Thoracic aorta (tissue), 2 donors: ENCODE results near the gene TMEM62. TPM values are rescaled to one million over a fixed set of nuclear protein-coding genes. Genes with fewer than 3 reads are reported as not detected.
"Not testable (repeated sequence)": the region's sequence is repeated elsewhere in the genome, so short reads cannot be mapped to it uniquely, and the experiment has no call there.

Experiments used
- ATAC-seq: fragments of 150-250 bp; one replicate; pipeline ENCODE4 v1.8.0; 2017; ENCODE audit warnings: low read depth; ENCODE audit not compliant: insufficient number of reproducible peaks, low FRiP score
- DNase-seq: peaks from one replicate; pipeline ENCODE4 v3.0.0-alpha.2; 2020; ENCODE audit warnings: low spot score
- H3K27ac ChIP-seq, 2 donors: fragments of 200-600 bp; sonication (generic); 1 replicate in 1 of 2; 2 replicates in 1 of 2; pipeline ENCODE4 v1.5.1; 2016; ENCODE audit warnings: mild to moderate bottlenecking in 2 of 2, moderate library complexity in 2 of 2
- H3K27me3 ChIP-seq: fragments of 200-600 bp; sonication (generic); replicated peaks from 2 replicates; pipeline ENCODE4 v1.6.0; 2016; ENCODE audit warnings: mild to moderate bottlenecking; ENCODE audit not compliant: insufficient read depth
- H3K36me3 ChIP-seq: fragments of 200-600 bp; sonication (generic); one replicate; pipeline ENCODE4 v1.5.1; 2016
- H3K4me1 ChIP-seq, 2 donors: fragments of 200-600 bp; sonication (generic); 1 replicate in 1 of 2; 2 replicates in 1 of 2; pipeline versions ENCODE4 v1.5.1 to v1.6.0; 2016; ENCODE audit warnings: low read depth in 2 of 2, mild to moderate bottlenecking in 1 of 2; ENCODE audit not compliant: control insufficient read depth in 1 of 2
- H3K4me3 ChIP-seq: fragments of 200-600 bp; sonication (generic); 2 replicates; pipeline ENCODE4 v1.5.1; 2016; ENCODE audit warnings: mild to moderate bottlenecking
- H3K9me3 ChIP-seq: fragments of 200-600 bp; sonication (generic); 2 replicates; pipeline ENCODE4 v1.5.1; 2016
- total RNA-seq, 2 donors: library from RNA; depleted of rRNA; stranded (reverse); fragments of >200 nt; gene quantifications; one replicate each; pipeline versions ENCODE4 v1.1.0 to v1.2.3, GENCODE V29; 2016
- TF ChIP-seq, protein P1 (sequence below): fragments of 200-600 bp; sonication (generic); IDR thresholded peaks from one replicate; pipeline ENCODE4 v1.5.1; 2019; ENCODE audit warnings: antibody characterized with exemption

The TMEM62 gene
- total RNA-seq, 2 donors from 2014 or later = 22.5 to 51.1 TPM

DNA sequence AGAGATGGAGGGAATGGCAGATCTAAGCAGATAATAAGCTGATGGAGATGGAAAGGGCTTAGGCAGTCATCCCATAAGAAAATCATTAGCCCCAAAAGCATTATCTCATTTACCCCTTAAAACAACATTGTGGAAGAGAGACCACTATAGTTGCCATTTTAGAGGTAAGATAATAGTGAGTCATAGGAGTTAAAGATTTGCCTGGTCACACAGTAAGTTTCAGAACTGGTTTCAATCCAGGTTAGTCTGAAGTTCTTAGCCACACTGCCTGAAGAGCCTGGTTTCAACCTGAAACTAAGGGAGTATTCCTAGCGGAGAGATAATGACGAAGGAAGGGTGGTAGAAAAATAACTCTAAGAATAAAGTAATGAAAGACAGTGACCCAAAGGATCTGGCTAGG lies 14.6 kb upstream of the TMEM62 start:
- Histone ChIP-seq H3K36me3 (no peaks in the 10 kb centered on the region), H3K4me1 (peaks cover 0 to 7% of the 10 kb centered on the region in 2 donors), H3K9me3 (no peaks in the 10 kb centered on the region), H3K27ac (no peak overlapping the region), H3K27me3 (no peaks in the 10 kb centered on the region), H3K4me3 (no peak overlapping the region)
- DNase-seq = no peak
- TF ChIP-seq, protein P1, sequence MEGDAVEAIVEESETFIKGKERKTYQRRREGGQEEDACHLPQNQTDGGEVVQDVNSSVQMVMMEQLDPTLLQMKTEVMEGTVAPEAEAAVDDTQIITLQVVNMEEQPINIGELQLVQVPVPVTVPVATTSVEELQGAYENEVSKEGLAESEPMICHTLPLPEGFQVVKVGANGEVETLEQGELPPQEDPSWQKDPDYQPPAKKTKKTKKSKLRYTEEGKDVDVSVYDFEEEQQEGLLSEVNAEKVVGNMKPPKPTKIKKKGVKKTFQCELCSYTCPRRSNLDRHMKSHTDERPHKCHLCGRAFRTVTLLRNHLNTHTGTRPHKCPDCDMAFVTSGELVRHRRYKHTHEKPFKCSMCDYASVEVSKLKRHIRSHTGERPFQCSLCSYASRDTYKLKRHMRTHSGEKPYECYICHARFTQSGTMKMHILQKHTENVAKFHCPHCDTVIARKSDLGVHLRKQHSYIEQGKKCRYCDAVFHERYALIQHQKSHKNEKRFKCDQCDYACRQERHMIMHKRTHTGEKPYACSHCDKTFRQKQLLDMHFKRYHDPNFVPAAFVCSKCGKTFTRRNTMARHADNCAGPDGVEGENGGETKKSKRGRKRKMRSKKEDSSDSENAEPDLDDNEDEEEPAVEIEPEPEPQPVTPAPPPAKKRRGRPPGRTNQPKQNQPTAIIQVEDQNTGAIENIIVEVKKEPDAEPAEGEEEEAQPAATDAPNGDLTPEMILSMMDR = no peak
- ATAC-seq = no peak

DNA sequence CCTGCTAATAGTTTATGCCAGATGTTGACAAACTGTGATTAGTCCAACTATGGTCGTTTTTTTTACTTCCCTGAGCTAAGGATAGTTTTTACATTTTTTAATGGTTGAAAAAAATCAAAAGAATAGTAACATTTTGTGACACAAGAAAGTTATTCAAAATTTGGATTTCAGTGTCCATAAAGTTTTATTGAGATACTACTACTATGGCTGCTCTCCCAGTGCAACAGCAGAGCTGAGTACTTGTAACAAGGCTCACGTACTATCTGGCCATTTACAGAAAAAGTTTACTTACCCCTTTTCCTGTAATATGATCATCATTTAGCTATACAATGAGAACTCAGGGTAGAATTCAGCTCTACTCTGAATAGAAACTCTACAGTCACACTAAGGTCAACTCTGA lies 11.5 kb upstream of the TMEM62 start:
- TF ChIP-seq, protein P1 = no peak
- no peaks in the 10 kb centered on the region for H3K9me3 ChIP-seq
- no peak overlapping the region for H3K27ac ChIP-seq
- H3K27me3 ChIP-seq = no peaks in the 10 kb centered on the region
- ATAC-seq (no peak), DNase-seq (no peak)
- peaks cover 0 to 7% of the 10 kb centered on the region in 2 donors for H3K4me1 ChIP-seq
- H3K4me3 ChIP-seq = peak overlapping the region; percentile 85
- H3K36me3 ChIP-seq = no peaks in the 10 kb centered on the region

DNA sequence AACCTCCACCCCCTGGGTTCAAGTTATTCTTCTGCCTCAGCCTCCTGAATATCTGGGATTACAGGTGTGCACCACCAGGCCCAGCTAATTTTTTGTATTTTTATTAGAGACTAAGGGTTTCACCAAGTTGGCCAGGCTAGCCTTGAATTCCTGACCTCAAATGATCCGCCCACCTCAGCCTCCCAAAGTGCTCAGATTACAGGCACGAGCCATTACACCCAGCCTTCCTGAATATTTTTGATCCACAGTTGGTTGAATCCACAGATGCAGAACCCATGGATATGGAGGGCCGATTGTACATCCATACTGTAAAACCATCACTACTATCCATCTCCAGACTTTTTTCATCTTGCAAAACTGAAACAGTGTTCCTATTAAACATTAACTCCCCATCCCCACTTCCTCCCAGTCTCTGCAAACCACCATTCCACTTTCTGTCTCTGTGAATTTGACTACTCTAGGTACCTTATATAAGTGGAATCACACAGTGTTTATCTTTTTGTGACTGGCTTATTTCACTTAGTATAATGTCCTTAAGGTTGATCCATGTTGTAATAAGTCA lies 8.2 kb upstream of the TMEM62 start:
- TF ChIP-seq, protein P1 = no peak
- ATAC-seq (no peak), DNase-seq (no peak)
- peaks cover 0 to 7% of the 10 kb centered on the region in 2 donors for H3K4me1 ChIP-seq
- no peak overlapping the region for H3K27ac ChIP-seq
- H3K4me3 ChIP-seq = no peak overlapping the region
- no peaks in the 10 kb centered on the region for H3K27me3 ChIP-seq
- H3K36me3 ChIP-seq = no peaks in the 10 kb centered on the region
- no peaks in the 10 kb centered on the region for H3K9me3 ChIP-seq

DNA sequence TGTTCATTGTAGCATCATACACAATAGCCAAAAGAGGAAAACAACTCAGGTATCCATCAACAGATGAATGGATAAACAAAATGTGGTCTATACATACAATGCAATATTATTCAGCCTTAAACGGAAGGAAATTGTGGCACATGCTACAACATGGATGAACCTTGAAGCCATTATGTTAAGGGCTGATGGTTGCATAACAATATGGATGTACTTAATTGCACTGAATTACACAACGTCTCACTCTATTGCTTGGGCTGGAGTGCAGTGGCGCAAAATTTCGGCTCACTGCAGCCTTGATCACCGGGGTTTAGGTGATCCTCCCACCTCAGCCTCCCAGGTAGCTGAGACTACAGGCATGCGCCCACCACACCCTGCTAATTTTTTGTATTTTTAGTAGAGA lies 7.0 kb upstream of the TMEM62 start:
- Histone ChIP-seq H3K9me3 (no peaks in the 10 kb centered on the region), H3K4me1 (peaks cover 0 to 7% of the 10 kb centered on the region in 2 donors), H3K4me3 (no peak overlapping the region), H3K27ac (no peak overlapping the region), H3K27me3 (no peaks in the 10 kb centered on the region), H3K36me3 (no peaks in the 10 kb centered on the region)
- no peak for DNase-seq
- TF ChIP-seq, protein P1 = no peak
- ATAC-seq = no peak

DNA sequence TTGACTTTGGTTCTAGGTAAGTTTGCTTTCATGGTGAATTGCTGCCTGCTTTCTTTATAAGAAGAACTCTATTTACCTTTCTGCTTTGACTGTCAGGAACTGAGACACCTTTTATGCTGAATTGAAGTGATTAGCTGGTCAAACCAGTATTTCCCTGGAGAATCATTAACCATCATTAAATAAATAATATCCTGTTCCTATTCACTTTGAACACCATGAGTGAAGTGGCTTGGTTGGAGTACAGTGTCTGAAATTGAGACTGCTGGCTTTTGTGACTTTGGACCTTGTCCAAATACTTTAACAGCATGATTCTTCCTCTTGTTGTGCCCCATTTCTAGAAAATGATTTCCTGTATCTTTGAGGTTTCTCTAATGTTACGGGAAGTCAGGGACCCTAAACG lies 5.6 kb upstream of the TMEM62 start:
- Histone ChIP-seq H3K4me3 (no peak overlapping the region), H3K27ac (no peak overlapping the region), H3K4me1 (peaks cover 1 to 6% of the 10 kb centered on the region in 2 donors), H3K27me3 (no peaks in the 10 kb centered on the region), H3K9me3 (no peaks in the 10 kb centered on the region), H3K36me3 (no peaks in the 10 kb centered on the region)
- TF ChIP-seq, protein P1 = no peak
- ATAC-seq (no peak), DNase-seq (no peak)

DNA sequence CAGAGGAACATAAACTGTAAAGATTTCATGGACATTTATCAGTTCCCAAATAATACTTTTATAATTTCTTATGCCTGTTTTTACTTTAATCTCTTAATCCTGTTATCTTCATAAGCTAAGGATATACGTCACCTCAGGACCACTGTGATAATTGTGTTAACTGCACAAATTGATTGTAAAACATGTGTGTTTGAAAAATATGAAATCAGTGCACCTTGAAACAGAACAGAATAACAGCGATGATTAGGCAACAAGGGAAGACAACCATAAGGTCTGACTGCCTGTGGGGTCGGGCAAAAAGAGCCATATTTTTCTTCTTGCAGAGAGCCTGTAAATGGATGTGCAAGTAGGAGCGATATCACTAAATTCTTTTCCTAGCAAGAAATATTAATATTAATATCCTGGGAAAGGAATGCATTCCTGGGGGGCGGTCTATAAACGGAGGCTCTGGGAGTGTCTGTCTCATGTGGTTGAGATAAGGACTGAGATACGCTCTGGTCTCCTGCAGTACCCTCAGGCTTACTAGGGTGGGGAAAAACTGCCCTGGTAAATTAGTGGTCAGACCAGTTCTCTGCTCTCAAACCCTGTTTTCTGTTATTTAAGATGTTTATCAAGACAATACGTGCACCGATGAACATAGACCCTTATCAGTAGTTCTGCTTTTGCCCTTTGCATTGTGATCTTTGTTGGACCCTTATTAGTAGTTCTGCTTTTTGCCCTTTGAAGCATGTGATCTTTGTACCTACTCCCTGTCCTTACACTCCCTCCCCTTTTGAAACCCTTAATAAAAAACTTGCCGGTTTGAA lies 5.0 kb upstream of the TMEM62 start:
- ATAC-seq, H3K4me3 ChIP-seq, H3K27ac ChIP-seq, H3K9me3 ChIP-seq, H3K27me3 ChIP-seq, H3K36me3 ChIP-seq, H3K4me1 ChIP-seq, DNase-seq: not testable (repeated sequence)
